Heart left ventricle (tissue), 16 donors: Measurements from ENCODE around the gene TMEM39B. TPM values are rescaled to one million over a fixed set of nuclear protein-coding genes. Genes with fewer than 3 reads are reported as not detected.
"Not testable (repeated sequence)": the region's sequence is repeated elsewhere in the genome, so short reads cannot be mapped to it uniquely, and the experiment has no call there.

Source experiments
- ATAC-seq, 4 donors: fragments of 200-7000 bp; cut with Tn5 transposase; one replicate each; pipeline ENCODE4 v1.9.1; 2020 to 2022; ENCODE audit warnings: moderate library complexity in 4 of 4, mild to moderate bottlenecking in 3 of 4, moderate number of reproducible peaks in 1 of 4
- DNase-seq, 5 donors: peaks; one replicate each; pipeline ENCODE4 v3.0.0-alpha.2; 2020
- H3K27ac ChIP-seq, 12 donors: fragments of 200-600 bp; sonication (generic) in 4 of 12; one replicate each; pipeline versions ENCODE4 v1.5.0 to v1.8.0; 2016 to 2022; ENCODE audit warnings: mild to moderate bottlenecking in 2 of 12
- H3K27me3 ChIP-seq, 9 donors: fragments of 200-600 bp; sonication (generic) in 2 of 9; one replicate each; pipeline versions ENCODE4 v1.5.1 to v1.8.0; 2016 to 2022; ENCODE audit warnings: mild to moderate bottlenecking in 3 of 9
- H3K36me3 ChIP-seq, 9 donors: fragments of 200-600 bp; sonication (generic) in 2 of 9; one replicate each; pipeline versions ENCODE4 v1.5.0 to v1.8.0; 2018 to 2022; ENCODE audit warnings: mild to moderate bottlenecking in 2 of 9
- H3K4me1 ChIP-seq, 12 donors: fragments of 200-600 bp; sonication (generic) in 4 of 12; one replicate each; pipeline versions ENCODE4 v1.5.0 to v1.8.0; 2016 to 2022; ENCODE audit warnings: mild to moderate bottlenecking in 3 of 12
- H3K4me3 ChIP-seq, 12 donors: fragments of 200-600 bp; sonication (generic) in 4 of 12; one replicate each; pipeline versions ENCODE4 v1.5.0 to v1.8.0; 2017 to 2022; ENCODE audit warnings: mild to moderate bottlenecking in 9 of 12, moderate library complexity in 4 of 12
- H3K9me3 ChIP-seq, 12 donors: fragments of 200-600 bp; sonication (generic) in 4 of 12; one replicate each; pipeline versions ENCODE4 v1.5.0 to v1.8.0; 2016 to 2022; ENCODE audit warnings: mild to moderate bottlenecking in 1 of 12
- CTCF ChIP-seq, 12 donors: fragments of 200-600 bp; sonication (generic) in 4 of 12; IDR thresholded peaks; one replicate each; pipeline versions ENCODE4 v1.5.0 to v1.8.0; 2018 to 2022; ENCODE audit warnings: antibody characterized with exemption in 12 of 12, mild to moderate bottlenecking in 5 of 12
- POLR2A ChIP-seq, 2 donors: fragments of 450-650 bp; IDR thresholded peaks; one replicate each; pipeline ENCODE4 v1.6.1; 2017; ENCODE audit warnings: antibody characterized with exemption in 2 of 2, mild to moderate bottlenecking in 2 of 2, moderate library complexity in 2 of 2
- WGBS, 4 donors: extraction: QIAGEN DNeasy Blood & Tissue Kit in 2 of 4; methylation state at CpG; one replicate each; pipeline versions ENCODE4 v1.1.5 to v1.1.7; 2013 to 2018; 5-methylcytosine and 5-hydroxymethylcytosine counted together
- intact Hi-C, 10 donors: fragments of 100-400 bp; cut with DNase I; formaldehyde crosslinking; loops; one replicate each; pipeline versions ENCODE4 v1.11.1 to v1.14.2; 2022
- polyA plus RNA-seq, 2 donors: library from polyadenylated mRNA; stranded (reverse); fragments of 200-250 nt; gene quantifications; one replicate each; pipeline ENCODE4 v1.2.3, GENCODE V29; 2013
- total RNA-seq, 9 donors: library from RNA; depleted of rRNA in 2 of 9; stranded (reverse); fragments of >200 nt in 2 of 9; fragmentation: NEBNext Ultra II Directional in 3 of 9; extraction: Animal tissue kit (Norgen Biotek cat#: 25700) in 3 of 9; gene quantifications; one replicate each; pipeline versions ENCODE4 v1.1.0 to v1.2.4, GENCODE V29; 2016 to 2023
- donor health status: ischemic (EF 13 %, LVEDD 7.1; RV severe dilation, severe dysfunction).
- donor health status: healthy with polysubstance abuse.
- donor health status: DM: no; HTN: yes; CAD: no.
- donor health status: DM: no; HTN: no; CAD: no.
- donor health status: ischemic (EF 25% LVEDD 6.9; RV normal size, moderate dysfunction).
- donor health status: ischemic (EF 25% LVEDD 5.7; RV mildly dilated, moderate dysfunction).
- donor health status: healthy.
- donor health status: DM: yes; HTN: yes; CAD: no.
- donor health status: ischemic (EF 35%, LVEDD 5.7; RV mildly dilated, moderate dysfunction).
- donor health status: nonischemic (EF 11% LVEDD 7.7; RV severe dilation, severe dysfunction).
- donor health status: DM: yes; HTN: yes; CAD: no.
- donor health status: PGD.
- donor health status: ischemic (EF 29% LVEDD 5.4; RV normal size, mild dysfunction).
- donor health status: nonischemic (EF 23%, LVEDD 6.1; RV moderate dilation, normal function).

TMEM39B gene
- total and polyA plus RNA-seq, 11 donors, result 2.7 to 15.1 (median 6.3) TPM

DNA sequence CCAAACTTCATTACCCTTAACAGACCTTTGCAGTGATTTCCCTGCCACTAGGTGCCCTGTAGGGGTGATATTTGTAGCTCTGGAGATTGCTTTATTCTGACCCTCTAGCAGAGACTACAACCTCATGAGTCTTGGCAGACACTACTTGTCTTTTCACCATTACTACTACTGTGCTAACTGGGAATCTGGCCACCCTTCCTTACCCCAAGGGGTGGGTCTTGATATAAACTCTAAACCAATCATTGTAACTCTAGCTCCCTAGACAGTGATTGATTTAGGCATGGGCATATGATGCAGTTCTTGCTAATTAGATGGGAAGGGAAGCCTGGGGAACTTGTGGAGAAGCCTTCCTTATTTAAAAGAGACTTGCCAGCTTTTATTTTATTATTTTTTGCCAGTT, 39.0 kb downstream of the TMEM39B start:
- intact Hi-C loops, result no loop called here
- Histone ChIP-seq H3K27ac (no peak overlapping the region), H3K36me3 (peaks cover 0 to 9% (median 0%) of the 10 kb centered on the region in 9 donors), H3K4me1 (peaks cover 12 to 66% (median 44%) of the 10 kb centered on the region in 12 donors), H3K27me3 (no peaks in the 10 kb centered on the region), H3K4me3 (no peak overlapping the region), H3K9me3 (no peaks in the 10 kb centered on the region)
- TF ChIP-seq CTCF (IDR thresholded peaks at IDR 0.05) (no peak), POLR2A (IDR thresholded peaks at IDR 0.05) (no peak)
- peak; percentile 11 to 68 (median 26) for ATAC-seq
- no peak for DNase-seq

DNA sequence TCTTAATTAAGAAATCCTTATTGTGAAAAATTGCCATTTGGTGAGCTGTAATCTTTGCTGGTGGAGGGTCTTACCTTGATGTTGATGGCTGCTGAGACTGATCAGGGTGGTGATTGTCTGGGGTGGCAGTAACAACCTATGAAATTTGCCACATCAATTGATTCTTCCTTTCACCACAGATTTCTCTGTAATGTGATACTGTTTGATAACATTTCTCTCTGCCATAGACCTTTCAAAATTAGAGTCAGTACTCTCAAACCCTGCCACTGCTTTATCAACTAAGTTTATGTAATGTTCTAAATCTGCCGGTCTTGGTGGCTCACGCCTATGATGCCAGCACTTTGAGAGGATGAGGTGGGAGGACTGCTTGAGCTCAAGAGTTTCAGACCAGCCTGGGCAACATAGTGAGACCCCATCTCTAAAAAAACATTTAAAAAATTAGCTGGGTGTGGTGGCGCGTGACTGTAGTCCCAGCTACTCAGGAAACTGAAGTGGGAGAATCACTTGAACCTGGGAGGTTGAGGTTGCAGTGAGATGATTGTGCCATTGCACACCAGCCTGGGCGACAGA, 40.2 kb downstream of the TMEM39B start:
- TF ChIP-seq CTCF (IDR thresholded peaks at IDR 0.05), result no peak
- no peak for TF ChIP-seq POLR2A (IDR thresholded peaks at IDR 0.05)
- Histone ChIP-seq H3K27ac (no peak overlapping the region), H3K4me1 (peaks cover 12 to 64% (median 41%) of the 10 kb centered on the region in 12 donors), H3K36me3 (peaks cover 0 to 9% (median 0%) of the 10 kb centered on the region in 9 donors), H3K9me3 (no peaks in the 10 kb centered on the region), H3K4me3 (no peak overlapping the region), H3K27me3 (no peaks in the 10 kb centered on the region)
- WGBS, 4 donors, result 74 to 85% (median 75%) methylated on average over 5 of the region's 5 CpGs
- DNase-seq (no peak), ATAC-seq (no peak)
- intact Hi-C loops, result no loop called here

DNA sequence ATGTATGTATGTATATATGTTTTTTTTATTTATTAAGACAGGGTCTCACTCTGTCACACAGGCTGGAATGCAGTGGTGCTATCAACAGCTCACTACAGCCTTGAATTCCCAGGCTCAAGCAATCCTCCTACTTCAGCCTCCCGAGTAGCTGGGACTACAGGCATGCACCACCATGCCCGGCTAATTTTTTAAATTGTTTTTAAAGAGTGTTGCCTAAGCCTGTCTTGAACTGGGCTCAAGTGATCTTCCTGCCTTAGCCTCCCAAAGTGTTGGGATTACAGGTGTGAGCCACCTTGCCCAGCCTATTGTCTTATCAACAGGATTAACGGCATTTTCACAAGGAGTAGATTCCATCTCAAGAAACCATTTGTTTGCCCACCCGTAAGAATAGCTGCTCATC, 40.7 kb downstream of the TMEM39B start:
- H3K9me3 ChIP-seq, ATAC-seq, H3K27me3 ChIP-seq, H3K4me3 ChIP-seq, DNase-seq, H3K36me3 ChIP-seq, H3K27ac ChIP-seq, intact Hi-C loops: not testable (repeated sequence)
- 89 to 90% (median 90%) methylated on average over 4 of the region's 4 CpGs for WGBS, 4 donors
- peaks cover 12 to 64% (median 41%) of the 10 kb centered on the region in 12 donors for H3K4me1 ChIP-seq

GRCh38 chr1:32114420-32114819, 41.7 kb downstream of the TMEM39B start:
- Histone ChIP-seq H3K36me3 (peaks cover 0 to 9% (median 0%) of the 10 kb centered on the region in 9 donors), H3K27ac (no peak overlapping the region), H3K9me3 (no peaks in the 10 kb centered on the region), H3K27me3 (no peaks in the 10 kb centered on the region), H3K4me1 (peaks cover 9 to 60% (median 36%) of the 10 kb centered on the region in 12 donors), H3K4me3 (no peak overlapping the region)
- WGBS, 4 donors, result 65 to 73% (median 68%) methylated on average over 2 of the region's 2 CpGs
- no peak for ATAC-seq
- no peak for DNase-seq
- intact Hi-C loops, result no loop called here
- TF ChIP-seq CTCF (IDR thresholded peaks at IDR 0.05) (no peak), POLR2A (IDR thresholded peaks at IDR 0.05) (no peak)

GRCh38 chr1:32115496-32115895, 42.8 kb downstream of the TMEM39B start:
- intact Hi-C loops, result no loop called here
- Histone ChIP-seq H3K27ac (no peak overlapping the region), H3K9me3 (no peaks in the 10 kb centered on the region), H3K4me1 (peaks cover 0 to 51% (median 27%) of the 10 kb centered on the region in 12 donors), H3K36me3 (peaks cover 0 to 9% (median 0%) of the 10 kb centered on the region in 9 donors), H3K27me3 (no peaks in the 10 kb centered on the region), H3K4me3 (no peak overlapping the region)
- TF ChIP-seq POLR2A (IDR thresholded peaks at IDR 0.05) (no peak), CTCF (IDR thresholded peaks at IDR 0.05) (no peak)
- ATAC-seq (peak in 1 of 4 donors; percentile 25), DNase-seq (no peak)
- WGBS, 4 donors, result 84 to 90% (median 89%) methylated on average over 5 of the region's 5 CpGs
